Measurements from ENCODE around the gene DPP3. TPM values are rescaled to one million over a fixed set of nuclear protein-coding genes. Genes with fewer than 3 reads are reported as not detected.
A peak's percentile ranks its signal among the peaks of the same experiment; 100 is the strongest.

Gene DPP3
- total RNA-seq, 1 experiment from 2014 or later: 156 TPM

DNA sequence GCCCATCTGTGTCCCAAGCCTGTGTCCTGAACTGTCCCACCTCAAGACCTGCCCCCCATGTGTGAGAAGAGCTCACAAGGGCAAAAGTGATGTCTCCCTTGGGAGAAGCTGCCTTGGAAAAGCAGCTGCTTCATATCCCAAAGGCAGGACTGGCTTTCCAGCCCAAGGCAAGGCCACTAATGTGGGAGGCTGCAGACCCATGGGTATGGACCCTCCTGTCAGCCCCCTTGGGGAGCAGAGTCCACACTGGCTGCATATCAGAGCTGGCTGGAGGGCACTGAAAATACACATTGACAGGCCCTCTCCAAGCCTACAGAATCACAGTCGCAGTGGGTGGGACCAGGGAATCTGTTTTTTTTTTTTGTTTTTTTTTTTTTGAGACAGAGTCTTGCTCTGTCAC lies 10.8 kb upstream of the DPP3 start:
- H3K4me3 ChIP-seq (ENCODE audit: insufficient read depth, low read depth, low read length): no peak overlapping the region
- DNase-seq: no peak

DNA sequence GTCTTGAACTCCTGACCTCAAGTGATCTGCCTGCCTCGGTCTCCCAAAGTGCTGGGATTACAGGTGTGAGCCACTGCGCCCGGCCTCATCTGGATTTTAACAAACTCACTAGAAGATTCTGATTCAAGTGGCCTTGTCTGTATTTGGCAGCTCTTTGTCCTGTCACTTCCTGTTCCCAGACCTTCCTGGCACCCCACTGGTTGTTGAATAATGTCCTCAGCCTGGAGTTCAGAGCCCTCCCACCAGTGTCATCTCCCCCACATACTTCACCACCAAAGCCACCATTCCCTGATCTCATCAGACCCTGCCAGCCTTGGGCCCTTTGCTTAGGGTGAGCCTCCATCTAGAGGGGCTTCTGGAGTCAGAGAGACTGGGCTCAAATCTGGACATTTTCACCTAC lies 10.2 kb upstream of the DPP3 start:
- DNase-seq: peak; percentile 51
- peaks cover 3% of the 10 kb centered on the region; the same call in 1 of the 2 replicates for H3K27me3 ChIP-seq (ENCODE audit: control insufficient read depth, insufficient read depth, low read length)

More for the DNA sequence above, 10.8 kb upstream of the DPP3 start:
- peaks cover 3% of the 10 kb centered on the region; the same call in 1 of the 2 replicates for H3K27me3 ChIP-seq (ENCODE audit: control insufficient read depth, insufficient read depth, low read length)
- H3K36me3 ChIP-seq (replicated peaks; ENCODE audit: control insufficient read depth, insufficient read depth, low read length): peaks cover 4% of the 10 kb centered on the region

DNA sequence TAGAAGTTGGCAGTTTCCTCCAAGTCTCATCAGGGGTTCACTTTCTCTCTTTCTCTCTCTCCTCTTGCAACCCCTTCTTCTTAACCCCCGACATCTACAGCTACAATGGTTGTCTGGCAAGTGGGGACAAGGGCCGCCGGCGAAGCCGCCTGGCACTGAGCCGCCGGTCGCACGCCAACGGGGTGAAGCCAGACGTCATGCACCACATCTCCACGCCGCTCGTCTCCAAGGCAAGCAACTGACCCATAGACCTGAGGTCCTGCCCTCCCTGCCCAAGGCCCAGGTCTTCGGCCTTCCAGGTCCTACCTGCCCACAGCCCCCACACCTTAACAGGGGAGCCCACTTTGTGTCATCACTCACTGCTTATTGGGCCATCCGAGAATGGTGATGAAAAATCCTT lies 9.1 kb upstream of the DPP3 start:
- DNase-seq: no peak
- Histone ChIP-seq H3K4me3 (ENCODE audit: insufficient read depth, low read depth, low read length) (no peak overlapping the region), H3K27me3 (ENCODE audit: control insufficient read depth, insufficient read depth, low read length) (peaks cover 3% of the 10 kb centered on the region; the same call in 1 of the 2 replicates), H3K36me3 (replicated peaks; ENCODE audit: control insufficient read depth, insufficient read depth, low read length) (peaks cover 4% of the 10 kb centered on the region)

More for the DNA sequence above, 10.2 kb upstream of the DPP3 start:
- Histone ChIP-seq H3K36me3 (replicated peaks; ENCODE audit: control insufficient read depth, insufficient read depth, low read length) (peaks cover 4% of the 10 kb centered on the region), H3K4me3 (ENCODE audit: insufficient read depth, low read depth, low read length) (no peak overlapping the region)

DNA sequence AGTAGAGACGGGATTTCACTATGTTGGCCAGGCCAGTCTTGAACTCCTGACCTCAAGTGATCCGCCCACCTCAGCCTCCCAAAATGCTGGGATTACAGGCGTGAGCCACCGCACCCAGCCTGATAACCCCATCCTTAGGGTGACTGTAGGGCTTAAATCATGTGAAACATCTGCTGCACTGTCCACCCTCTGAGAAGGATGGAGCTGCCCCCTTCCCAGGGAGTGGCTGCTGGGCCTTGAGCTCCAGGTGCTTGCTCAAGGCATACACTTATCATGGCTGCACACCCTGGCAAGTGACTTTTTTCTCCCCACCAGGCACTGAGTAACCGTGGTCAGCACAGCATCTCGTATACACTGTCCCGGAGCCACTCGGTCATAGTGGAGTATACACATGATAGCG lies 8.2 kb upstream of the DPP3 start:
- Histone ChIP-seq H3K4me3 (ENCODE audit: insufficient read depth, low read depth, low read length) (no peak overlapping the region), H3K36me3 (replicated peaks; ENCODE audit: control insufficient read depth, insufficient read depth, low read length) (peaks cover 4% of the 10 kb centered on the region), H3K27me3 (ENCODE audit: control insufficient read depth, insufficient read depth, low read length) (peaks cover 3% of the 10 kb centered on the region; the same call in 1 of the 2 replicates)
- no peak for DNase-seq

DNA sequence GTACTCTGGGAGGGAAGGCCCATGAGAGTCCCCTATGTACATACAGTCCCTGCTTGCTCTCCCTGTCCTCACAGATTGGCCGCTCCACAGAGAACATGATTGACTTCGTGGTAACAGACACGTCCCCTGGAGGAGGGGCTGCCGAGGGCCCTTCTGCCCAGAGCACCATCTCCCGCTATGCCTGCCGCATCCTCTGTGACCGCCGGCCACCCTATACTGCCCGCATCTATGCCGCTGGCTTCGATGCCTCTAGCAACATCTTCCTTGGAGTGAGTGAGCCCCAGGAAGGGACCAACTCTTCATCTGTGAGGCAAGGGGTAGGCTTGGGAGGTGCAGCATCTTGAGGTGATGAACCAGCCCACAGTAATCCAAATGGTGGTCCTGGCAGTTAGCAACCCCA lies 7.1 kb upstream of the DPP3 start:
- Histone ChIP-seq H3K27me3 (ENCODE audit: control insufficient read depth, insufficient read depth, low read length) (no peaks in the 10 kb centered on the region), H3K4me3 (ENCODE audit: insufficient read depth, low read depth, low read length) (no peak overlapping the region), H3K36me3 (replicated peaks; ENCODE audit: control insufficient read depth, insufficient read depth, low read length) (peaks cover 4% of the 10 kb centered on the region)
- DNase-seq: no peak

DNA sequence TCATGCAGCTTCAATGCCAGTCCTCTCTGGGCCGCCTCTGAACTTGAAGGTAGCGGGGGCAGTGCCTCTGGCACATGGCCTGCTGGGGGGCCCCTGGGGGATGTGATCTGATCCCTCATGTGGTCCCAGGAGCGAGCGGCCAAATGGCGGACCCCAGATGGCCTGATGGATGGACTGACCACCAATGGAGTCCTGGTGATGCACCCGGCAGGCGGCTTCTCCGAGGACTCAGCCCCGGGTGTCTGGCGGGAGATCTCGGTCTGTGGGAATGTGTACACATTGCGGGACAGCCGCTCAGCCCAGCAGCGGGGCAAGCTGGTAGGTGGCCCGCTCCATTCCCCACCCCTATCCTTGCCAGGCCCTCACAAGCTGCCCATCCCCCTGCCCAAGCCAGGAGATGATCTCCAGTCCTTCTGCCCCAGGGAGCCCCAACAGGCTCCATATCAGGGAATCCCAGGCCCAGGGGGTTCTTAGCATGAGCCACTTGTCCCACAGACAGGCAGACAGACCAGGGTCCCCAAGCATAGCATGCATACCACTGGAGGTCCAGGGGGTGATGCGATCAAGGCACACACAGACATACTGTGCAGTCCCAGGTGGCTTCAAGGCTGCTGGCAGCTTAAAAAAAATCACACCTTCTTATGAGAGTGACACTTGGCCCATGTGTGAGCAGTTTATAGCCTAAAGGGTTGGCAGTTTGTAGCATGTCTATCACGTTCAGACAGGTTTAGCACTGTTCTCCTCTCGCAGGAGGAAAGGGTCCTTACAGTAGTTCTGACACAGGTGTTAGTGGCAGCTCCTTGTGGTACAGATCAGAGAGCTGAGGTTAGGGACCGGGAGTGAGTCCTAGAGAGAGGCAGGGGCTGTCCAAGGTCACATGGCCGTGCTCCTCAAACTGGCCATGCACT lies 6.4 kb upstream of the DPP3 start:
- Histone ChIP-seq H3K27me3 (ENCODE audit: control insufficient read depth, insufficient read depth, low read length) (no peaks in the 10 kb centered on the region), H3K36me3 (replicated peaks; ENCODE audit: control insufficient read depth, insufficient read depth, low read length) (peaks cover 4% of the 10 kb centered on the region), H3K4me3 (ENCODE audit: insufficient read depth, low read depth, low read length) (no peak overlapping the region)
- DNase-seq: peak; percentile 24

DNA sequence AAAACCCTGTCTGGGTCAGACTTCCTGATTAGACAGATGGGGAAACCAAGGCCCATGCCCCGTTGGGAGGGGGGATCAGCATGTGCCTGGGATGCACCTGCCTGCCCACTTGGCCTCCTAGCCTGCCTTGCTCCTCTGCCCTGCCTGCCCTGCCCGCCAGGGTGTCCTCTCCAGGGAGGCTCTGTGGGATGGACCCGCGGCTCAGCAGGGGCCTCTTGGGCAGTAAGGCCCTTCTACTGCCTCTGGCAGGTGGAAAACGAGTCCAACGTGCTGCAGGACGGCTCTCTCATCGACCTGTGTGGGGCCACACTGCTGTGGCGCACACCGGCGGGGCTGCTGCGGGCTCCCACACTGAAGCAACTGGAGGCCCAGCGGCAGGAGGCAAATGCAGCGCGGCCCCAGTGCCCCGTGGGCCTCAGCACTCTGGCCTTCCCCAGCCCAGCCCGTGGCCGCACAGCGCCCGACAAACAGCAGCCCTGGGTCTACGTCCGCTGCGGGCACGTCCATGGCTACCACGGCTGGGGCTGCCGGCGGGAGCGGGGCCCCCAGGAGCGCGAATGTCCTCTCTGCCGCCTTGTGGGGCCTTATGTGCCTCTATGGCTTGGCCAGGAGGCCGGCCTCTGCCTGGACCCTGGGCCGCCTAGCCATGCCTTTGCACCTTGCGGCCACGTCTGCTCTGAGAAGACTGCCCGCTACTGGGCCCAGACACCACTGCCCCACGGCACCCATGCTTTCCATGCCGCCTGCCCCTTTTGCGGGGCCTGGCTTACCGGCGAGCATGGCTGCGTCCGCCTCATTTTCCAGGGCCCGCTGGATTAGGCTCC lies 4.7 kb upstream of the DPP3 start:
- DNase-seq: peak; percentile 48
- H3K4me3 ChIP-seq (ENCODE audit: insufficient read depth, low read depth, low read length): no peak overlapping the region
- peaks cover 4% of the 10 kb centered on the region for H3K36me3 ChIP-seq (replicated peaks; ENCODE audit: control insufficient read depth, insufficient read depth, low read length)
- no peaks in the 10 kb centered on the region for H3K27me3 ChIP-seq (ENCODE audit: control insufficient read depth, insufficient read depth, low read length)

DNA sequence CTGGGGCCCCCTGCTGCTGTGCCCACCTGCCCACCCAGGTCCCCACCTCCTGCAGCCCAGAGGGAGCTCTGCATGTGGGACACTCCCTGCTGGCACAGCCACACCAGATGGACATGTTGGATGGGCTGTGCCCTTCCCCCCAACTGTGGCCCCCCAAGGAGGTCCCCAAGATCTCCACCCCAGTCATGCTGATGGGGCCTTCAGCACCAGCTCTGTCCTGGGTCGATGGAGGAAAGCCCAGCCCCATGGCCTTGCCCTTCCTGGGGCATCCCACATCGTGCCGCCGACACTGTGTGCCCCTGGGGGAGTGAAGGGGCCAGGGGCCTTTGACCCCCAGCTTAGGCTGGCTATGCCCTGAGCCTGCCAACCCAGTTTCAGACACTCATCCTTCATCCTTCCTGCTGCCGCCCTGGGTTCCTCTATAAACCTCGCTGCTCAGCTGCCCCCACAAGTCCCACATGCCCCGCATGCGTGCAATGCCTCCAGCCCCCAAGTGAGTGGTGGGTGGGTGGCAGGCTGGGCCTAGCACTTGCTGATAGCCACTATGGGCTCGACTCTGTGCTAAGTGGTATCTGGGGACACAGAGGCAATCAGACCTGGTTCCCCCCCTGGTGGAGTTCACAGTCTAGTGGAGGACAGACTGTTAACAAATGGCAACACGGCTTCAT lies 3.9 kb upstream of the DPP3 start:
- Histone ChIP-seq H3K27me3 (ENCODE audit: control insufficient read depth, insufficient read depth, low read length) (no peaks in the 10 kb centered on the region), H3K36me3 (replicated peaks; ENCODE audit: control insufficient read depth, insufficient read depth, low read length) (peaks cover 4% of the 10 kb centered on the region), H3K4me3 (ENCODE audit: insufficient read depth, low read depth, low read length) (no peak overlapping the region)
- peak; percentile 58 for DNase-seq

DNA sequence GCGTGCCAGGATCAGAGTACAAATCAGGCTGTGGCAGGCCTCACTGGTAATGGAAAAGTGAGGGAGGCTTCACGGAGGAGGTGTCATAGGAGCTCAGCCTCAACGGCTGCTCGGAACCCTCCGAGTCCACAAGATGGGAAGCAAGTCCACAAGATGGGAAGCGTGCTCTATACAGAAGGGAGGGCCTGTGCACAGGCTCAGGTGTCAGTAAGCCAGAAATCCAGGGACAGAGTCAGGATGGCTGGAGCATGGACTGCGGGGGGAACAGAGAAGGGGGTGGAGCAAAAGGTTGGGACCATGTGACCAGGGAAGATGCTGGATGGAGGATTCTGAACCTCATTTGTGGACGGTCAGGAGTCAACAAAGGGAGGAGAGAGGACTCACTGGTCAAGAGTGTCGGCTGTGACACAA lies 3.4 kb upstream of the DPP3 start:
- no peak overlapping the region for H3K4me3 ChIP-seq (ENCODE audit: insufficient read depth, low read depth, low read length)
- H3K36me3 ChIP-seq (replicated peaks; ENCODE audit: control insufficient read depth, insufficient read depth, low read length): peaks cover 4% of the 10 kb centered on the region
- H3K27me3 ChIP-seq (ENCODE audit: control insufficient read depth, insufficient read depth, low read length): no peaks in the 10 kb centered on the region
- DNase-seq: peak; percentile 85

DNA sequence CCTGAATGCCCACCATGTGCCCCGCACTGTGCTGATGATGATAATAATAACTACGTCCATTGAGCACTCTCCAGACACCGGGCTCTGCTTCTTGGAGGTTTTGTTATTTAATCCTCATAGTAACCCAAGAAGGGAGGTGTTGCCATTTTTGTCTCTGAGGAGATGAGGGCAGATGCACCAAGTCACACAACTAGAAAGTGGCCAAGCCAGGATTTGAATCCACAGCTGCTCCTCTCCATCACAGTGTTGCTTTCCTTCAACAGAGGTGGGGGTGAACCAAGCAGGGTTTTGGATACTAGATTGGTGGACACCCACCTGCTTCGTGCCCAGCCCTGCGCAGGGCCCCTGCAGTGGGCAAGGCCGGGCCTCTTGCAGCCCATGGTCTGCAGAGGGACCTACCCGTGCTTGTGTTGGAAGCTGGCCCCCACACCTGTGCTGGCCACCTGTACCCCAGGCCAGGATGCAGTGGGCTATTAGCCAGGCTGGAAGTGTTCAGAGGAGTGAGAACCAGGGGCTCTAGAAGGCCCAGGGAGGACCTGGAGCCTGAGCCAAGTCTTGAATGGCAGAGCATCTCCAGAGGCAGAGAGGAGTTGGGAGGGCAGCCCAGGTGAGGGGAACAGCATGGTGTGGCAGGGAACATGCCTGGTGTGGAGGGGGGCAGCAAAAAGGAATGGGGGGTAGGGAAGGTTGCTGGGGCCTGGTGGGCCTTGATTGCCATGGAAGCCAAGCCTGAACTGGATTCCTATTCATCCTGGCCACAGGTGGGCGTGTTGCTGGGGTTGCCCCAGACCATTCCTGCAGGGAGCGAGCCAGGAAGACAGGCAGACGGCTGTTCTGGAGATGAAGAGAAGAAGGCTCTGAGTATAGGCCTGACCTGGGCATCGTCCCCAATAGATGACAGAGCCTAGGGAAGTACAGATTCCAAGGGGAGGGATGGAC lies 2.7 kb upstream of the DPP3 start:
- DNase-seq: peak; percentile 73
- no peaks in the 10 kb centered on the region for H3K27me3 ChIP-seq (ENCODE audit: control insufficient read depth, insufficient read depth, low read length)

DNA sequence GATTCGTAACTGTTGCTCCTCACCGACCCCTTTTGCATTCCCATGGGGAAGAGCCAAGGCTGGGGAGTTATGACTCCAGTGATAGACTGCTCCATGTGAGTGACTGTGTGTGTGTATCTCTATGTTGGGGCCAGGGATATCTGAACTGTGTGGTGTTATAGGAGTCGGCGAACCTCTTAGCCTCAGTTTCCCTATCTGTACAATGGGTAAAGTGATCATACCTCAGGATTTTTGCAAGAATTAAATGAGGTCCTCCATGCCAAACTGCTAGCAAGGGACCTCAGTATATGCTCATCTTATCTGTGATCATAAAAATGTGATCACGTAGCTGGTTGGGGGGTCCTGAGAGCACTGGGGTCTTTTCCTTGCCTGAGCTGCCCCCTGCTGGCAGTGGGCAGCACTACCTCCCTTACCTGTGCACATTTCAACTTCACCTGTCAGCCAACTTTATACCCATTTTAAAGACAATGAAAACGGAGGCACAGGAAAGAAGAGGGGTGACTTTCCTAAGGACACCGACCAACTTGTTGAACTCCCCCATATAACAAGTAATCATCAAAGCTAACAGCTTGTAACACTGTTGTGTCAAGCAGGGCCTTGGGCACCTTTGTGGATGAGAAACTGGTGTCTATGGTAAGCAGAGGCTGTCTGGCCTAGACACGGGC lies 1.4 kb upstream of the DPP3 start:
- Histone ChIP-seq H3K27me3 (ENCODE audit: control insufficient read depth, insufficient read depth, low read length) (no peaks in the 10 kb centered on the region), H3K36me3 (replicated peaks; ENCODE audit: control insufficient read depth, insufficient read depth, low read length) (peaks cover 3% of the 10 kb centered on the region), H3K4me3 (ENCODE audit: insufficient read depth, low read depth, low read length) (peak overlapping the region; percentile 93)
- peak; percentile 88 for DNase-seq

More for the DNA sequence above, 2.7 kb upstream of the DPP3 start:
- H3K36me3 ChIP-seq (replicated peaks; ENCODE audit: control insufficient read depth, insufficient read depth, low read length): peaks cover 4% of the 10 kb centered on the region
- no peak overlapping the region for H3K4me3 ChIP-seq (ENCODE audit: insufficient read depth, low read depth, low read length)

DNA sequence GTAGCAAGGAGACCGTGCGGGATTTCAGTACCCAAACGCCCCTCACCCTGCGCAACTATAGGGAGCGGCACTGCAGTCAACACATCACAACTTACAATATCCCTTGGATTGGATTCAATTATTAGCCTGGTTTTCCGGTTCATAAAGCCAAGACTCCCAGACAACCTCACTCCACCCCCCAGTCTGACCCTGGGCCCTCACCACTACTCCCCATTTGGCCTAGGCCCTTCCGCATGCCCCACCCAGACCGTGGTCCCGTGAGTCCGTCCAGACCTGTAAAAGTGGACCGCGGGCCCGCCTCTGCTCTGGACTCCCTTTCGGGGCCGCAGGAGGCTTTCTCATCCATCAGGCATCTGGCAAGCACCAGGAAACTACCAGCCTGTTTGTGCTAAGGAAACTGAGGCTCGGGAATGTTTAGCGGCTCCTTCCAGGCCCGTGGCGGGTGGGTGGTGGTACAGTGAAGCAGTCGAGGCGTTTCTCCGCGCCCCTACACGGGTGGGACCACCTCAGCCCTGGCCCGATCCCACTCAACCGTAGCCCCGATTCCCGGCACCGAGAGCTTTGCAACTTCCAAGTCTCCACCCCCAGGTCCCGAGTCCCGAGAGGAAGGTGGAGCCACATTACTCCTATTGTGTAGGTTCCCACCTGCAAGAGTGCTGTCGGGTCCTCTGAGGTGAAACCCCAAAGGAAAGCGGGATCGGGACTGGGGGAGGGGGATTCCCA lies 679 bp upstream of the DPP3 start:
- peak; percentile 75 for DNase-seq
- Histone ChIP-seq H3K36me3 (replicated peaks; ENCODE audit: control insufficient read depth, insufficient read depth, low read length) (peaks cover 2% of the 10 kb centered on the region; the same call in 1 of the 2 replicates), H3K27me3 (ENCODE audit: control insufficient read depth, insufficient read depth, low read length) (no peaks in the 10 kb centered on the region), H3K4me3 (ENCODE audit: insufficient read depth, low read depth, low read length) (peak overlapping the region; percentile 93)
